ENCODE measurements around the gene PCDH7. TPM values are rescaled to one million over a fixed set of nuclear protein-coding genes. Genes with fewer than 3 reads are reported as not detected.
A peak's percentile ranks its signal among the peaks of the same experiment; 100 is the strongest.

The PCDH7 gene
- total and polyA plus RNA-seq, 2 of the 4 experiments (the other 2 are of a cell fraction), result 26.5 to 44.1 TPM

- intact Hi-C loops (cut with micrococcal nuclease), result loop anchor here (5.0 kb wide), 1 partner anchor 33 kb away; the partner anchor contains the start of gene PCDH7
- peak overlapping the region; percentile 35; the same call in 1 of the 2 replicates for H4K5ac ChIP-seq (ENCODE audit: low read depth, low read length)
Observed at GRCh38 chr4:30755346-30755745, 35.2 kb downstream of the PCDH7 start.

More at GRCh38 chr4:30755346-30755745, 35.2 kb downstream of the PCDH7 start:
- no TSS peak for BruUV-seq (replicated peaks)
- POLR2A ChIA-PET (ENCODE audit: unreplicated experiment), result no interaction called here
- DNase-seq, result no peak
- Histone ChIP-seq H3K4me3 (ENCODE audit: insufficient read depth, low read depth, low read length) (no peak overlapping the region), H4K8ac (ENCODE audit: low read depth in 2 of 2, low read length in 2 of 2) (peak overlapping the region in 1 of 2 experiments; percentile 35; a peak in 3 of 4 replicates), H3K36me3 (ENCODE audit: control insufficient read depth, insufficient read depth, low read length) (no peaks in the 10 kb centered on the region), H3K4me2 (ENCODE audit: low read depth, low read length) (no peak overlapping the region), H2BK20ac (ENCODE audit: low read depth, low read length) (peak overlapping the region; percentile 77), H2BK120ac (ENCODE audit: low read depth, low read length) (peak overlapping the region; percentile 12), H3K14ac (replicated peaks; ENCODE audit: low read depth, low read length) (peak overlapping the region; percentile 80), H3K9me3 (ENCODE audit: control insufficient read depth, insufficient read depth, low read length) (no peaks in the 10 kb centered on the region), H3K79me1 (ENCODE audit: low read depth in 1 of 2, low read length in 2 of 2) (peaks cover 8 to 13% of the 10 kb centered on the region in 2 experiments; a peak in 2 of 4 replicates), H4K91ac (ENCODE audit: insufficient read depth, low read depth, low read length) (peak overlapping the region; percentile 20; the same call in 1 of the 2 replicates), H2BK15ac (ENCODE audit: low read depth, low read length) (peak overlapping the region; percentile 68; the same call in 1 of the 3 replicates), H3K9me1 (ENCODE audit: insufficient read depth, low read length) (no peaks in the 10 kb centered on the region; the same call in none of the 2 replicates), H3K27me3 (ENCODE audit: control insufficient read depth, insufficient read depth, low read length) (no peaks in the 10 kb centered on the region), H3K18ac (ENCODE audit: low read depth, low read length) (peak overlapping the region; percentile 72; the same call in 1 of the 2 replicates), H3K56ac (ENCODE audit: extremely low read depth, insufficient read depth, low read length) (no peak overlapping the region), H3K4me1 (ENCODE audit: control insufficient read depth, insufficient read depth, low read length) (peaks cover 21% of the 10 kb centered on the region), H3K27ac (ENCODE audit: insufficient read depth, low read length) (no peak overlapping the region), H3K23ac (ENCODE audit: low read depth, low read length) (no peak overlapping the region), H4K20me1 (ENCODE audit: insufficient read depth, low read length) (no peaks in the 10 kb centered on the region), H2AK9ac (replicated peaks; ENCODE audit: low read depth, low read length, poor library complexity) (no peak overlapping the region), H3K4ac (ENCODE audit: low read depth, low read length) (peak overlapping the region; percentile 38), H3K9ac (ENCODE audit: low read depth, low read length) (no peak overlapping the region), H2AFZ (replicated peaks; ENCODE audit: low read length, poor library complexity) (no peak overlapping the region), H2AK5ac (ENCODE audit: low read depth, low read length) (peak overlapping the region; percentile 74), H2BK5ac (ENCODE audit: low read depth, low read length, poor library complexity, severe bottlenecking) (peak overlapping the region; percentile 83)
- no peak for TF ChIP-seq FOS (IDR thresholded peaks at IDR 0.05; ENCODE audit: low read depth, low read length)
- TF ChIP-seq POLR2A (IDR thresholded peaks at IDR 0.05; ENCODE audit: low read depth, low read length), result no peak
- TF ChIP-seq, protein P1, sequence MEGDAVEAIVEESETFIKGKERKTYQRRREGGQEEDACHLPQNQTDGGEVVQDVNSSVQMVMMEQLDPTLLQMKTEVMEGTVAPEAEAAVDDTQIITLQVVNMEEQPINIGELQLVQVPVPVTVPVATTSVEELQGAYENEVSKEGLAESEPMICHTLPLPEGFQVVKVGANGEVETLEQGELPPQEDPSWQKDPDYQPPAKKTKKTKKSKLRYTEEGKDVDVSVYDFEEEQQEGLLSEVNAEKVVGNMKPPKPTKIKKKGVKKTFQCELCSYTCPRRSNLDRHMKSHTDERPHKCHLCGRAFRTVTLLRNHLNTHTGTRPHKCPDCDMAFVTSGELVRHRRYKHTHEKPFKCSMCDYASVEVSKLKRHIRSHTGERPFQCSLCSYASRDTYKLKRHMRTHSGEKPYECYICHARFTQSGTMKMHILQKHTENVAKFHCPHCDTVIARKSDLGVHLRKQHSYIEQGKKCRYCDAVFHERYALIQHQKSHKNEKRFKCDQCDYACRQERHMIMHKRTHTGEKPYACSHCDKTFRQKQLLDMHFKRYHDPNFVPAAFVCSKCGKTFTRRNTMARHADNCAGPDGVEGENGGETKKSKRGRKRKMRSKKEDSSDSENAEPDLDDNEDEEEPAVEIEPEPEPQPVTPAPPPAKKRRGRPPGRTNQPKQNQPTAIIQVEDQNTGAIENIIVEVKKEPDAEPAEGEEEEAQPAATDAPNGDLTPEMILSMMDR (conservative IDR thresholded peaks at IDR 0.05; ENCODE audit: low read depth, low read length), result no peak
- no peak for TF ChIP-seq NFE2L2 (IDR thresholded peaks at IDR 0.05; ENCODE audit: low read depth, low read length)
- no peak for TF ChIP-seq CHD1 (IDR thresholded peaks at IDR 0.05; ENCODE audit: low read depth, low read length)
- no peak for TF ChIP-seq SMC3 (IDR thresholded peaks at IDR 0.05; ENCODE audit: low read depth, low read length)
- TF ChIP-seq USF2 (IDR thresholded peaks at IDR 0.05; ENCODE audit: low read depth, low read length), result no peak
- no peak for TF ChIP-seq CEBPB (IDR thresholded peaks at IDR 0.05; ENCODE audit: low read depth, low read length)
- TF ChIP-seq RFX5 (IDR thresholded peaks at IDR 0.05; ENCODE audit: low read depth, low read length), result no peak
- no peak for TF ChIP-seq RAD21 (IDR thresholded peaks at IDR 0.05; ENCODE audit: low read length)
- in situ Hi-C loops (cut with MboI; ENCODE audit: low sequenced_read_pairs), result no loop called here
- dilution Hi-C loops (cut with HindIII; ENCODE audit: low sequenced_read_pairs, unreplicated experiment), result no loop called here
- ATAC-seq (ENCODE audit: low read depth), result no peak
- CTCF ChIA-PET, result no interaction called here

All from IMR-90 (cell line).